DMS153 (cell line): ENCODE measurements around the gene TRAF1.

Experiments used
- DNase-seq: peaks from one replicate; lab custom pipeline; 2025; lab: John Stamatoyannopoulos, UW

The TRAF1 gene

GRCh38 chr9:120869360-120869687 lies 57.3 kb downstream of the TRAF1 start:
- no peak for DNase-seq

- DNase-seq, result peak; percentile 97
Measured at GRCh38 chr9:120868676-120869359, 57.8 kb downstream of the TRAF1 start.

- no peak for DNase-seq
Measured at GRCh38 chr9:120868339-120868675, 58.3 kb downstream of the TRAF1 start.

GRCh38 chr9:120867676-120868338 lies 58.8 kb downstream of the TRAF1 start:
- no peak for DNase-seq

DNA sequence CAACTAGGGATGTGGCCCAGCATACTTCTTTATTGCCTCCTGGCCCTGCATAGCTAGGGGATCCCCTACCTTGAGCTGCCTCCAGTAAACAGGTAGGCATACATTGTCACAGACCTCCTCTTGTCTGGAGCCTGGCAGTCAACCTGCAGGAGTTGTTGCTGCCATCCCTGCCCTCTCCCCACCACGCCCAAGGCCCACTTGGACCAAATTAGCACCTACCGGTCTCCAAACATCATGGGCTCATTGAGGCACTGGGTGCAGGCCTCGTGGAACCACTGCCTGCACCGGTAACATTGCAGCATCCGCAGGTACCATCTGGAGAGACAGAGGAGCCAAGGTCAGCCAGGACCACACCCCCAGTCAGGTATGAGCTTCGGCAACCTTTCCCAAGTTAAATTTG lies 59.9 kb downstream of the TRAF1 start:
- DNase-seq, result no peak

DNA sequence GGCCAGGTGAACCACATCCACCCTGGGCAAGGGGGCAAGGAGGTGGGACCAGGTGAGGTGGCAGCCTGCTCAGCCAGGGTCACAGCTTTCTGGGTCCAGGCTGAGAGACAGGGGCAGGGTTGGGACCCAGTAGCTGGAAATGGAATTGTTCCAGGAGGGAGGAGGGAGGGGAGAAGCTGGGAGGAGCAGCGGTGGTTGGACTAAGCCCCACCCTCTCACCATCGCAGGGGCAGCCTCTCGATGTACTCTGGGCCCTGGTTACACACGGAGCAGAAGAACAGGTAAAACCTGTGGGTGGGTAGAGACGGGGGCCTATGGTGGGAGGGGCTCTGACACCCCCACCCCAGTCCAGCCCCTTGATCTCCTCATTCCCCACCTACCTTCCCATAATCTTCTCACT lies 60.8 kb downstream of the TRAF1 start:
- no peak for DNase-seq

DNA sequence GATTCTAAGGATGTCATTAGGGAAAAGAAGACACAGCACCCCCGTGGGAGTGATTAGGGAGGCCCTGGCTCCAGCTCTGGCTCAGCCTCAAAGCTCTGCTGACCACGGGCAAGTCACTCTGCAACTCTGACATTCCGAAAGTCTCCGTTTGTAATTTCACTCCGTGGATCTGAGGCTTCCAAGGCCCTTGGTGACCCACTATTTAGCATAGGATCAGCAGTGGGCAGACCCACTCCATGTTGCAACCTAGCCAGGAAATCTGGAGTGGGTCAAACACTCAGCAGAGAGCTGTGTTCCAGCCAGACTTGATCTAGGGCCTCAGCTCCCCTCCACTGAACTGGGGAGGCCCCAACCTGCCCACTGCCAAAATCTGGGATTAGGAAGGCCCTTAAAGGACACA lies 61.4 kb downstream of the TRAF1 start:
- DNase-seq, result no peak

DNA sequence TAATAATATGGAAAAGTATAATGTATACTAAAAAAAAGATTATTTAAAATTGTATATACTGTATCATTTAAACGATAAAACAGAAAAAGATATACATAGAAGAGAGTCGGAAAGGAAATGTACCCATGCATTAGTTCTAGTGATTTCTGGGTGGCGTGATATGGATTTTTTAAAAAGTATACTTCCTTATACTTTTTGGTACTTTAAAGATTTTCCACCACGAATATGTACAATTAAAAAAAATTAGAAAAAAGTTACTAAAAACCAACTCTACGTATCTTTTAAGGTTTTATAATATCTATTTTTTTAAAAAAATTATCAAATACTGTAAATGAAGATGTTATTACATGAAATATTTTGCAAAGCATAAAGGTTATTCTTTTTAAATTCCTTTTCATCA lies 61.9 kb downstream of the TRAF1 start:
- no peak for DNase-seq

DNA sequence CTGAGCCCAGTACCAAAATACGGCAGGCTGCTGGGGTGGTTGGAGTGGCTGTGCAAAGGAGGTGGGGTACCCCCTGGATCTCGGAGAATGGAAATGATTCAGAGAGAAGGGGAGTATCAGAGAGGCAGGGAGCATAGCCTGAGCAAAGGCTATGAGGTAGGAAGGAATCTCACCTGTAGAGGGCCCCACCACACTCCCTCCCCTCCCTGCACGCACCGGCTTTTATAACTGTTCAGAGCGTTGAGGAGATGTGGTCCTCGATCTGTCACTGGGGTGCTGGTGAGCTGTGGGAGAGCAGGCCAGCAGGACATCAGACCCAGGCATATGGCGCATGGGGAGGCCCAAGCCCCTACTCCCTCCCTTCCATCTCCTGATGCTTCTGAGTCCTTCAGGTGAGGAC lies 62.8 kb downstream of the TRAF1 start:
- DNase-seq, result no peak

DNA sequence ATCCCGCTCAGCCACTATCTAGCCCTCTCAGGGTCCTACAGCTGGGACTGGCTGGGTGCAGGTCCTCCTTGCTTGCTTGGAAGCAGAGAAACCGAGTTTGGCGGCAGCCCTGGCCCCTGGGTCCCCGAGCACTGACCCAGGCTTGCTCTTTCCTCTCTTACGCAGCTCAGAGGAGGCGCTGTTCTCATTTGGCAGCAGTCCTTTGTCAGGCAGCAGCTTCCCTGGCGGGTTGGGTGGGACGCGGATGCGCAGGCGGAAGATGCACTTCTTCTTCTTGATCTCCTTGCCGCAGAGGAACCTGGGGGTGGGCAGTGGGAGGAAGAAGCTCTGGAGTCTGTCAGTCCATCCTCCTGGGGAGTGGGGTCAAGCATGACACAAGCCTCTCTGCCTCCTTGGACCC lies 64.1 kb downstream of the TRAF1 start:
- DNase-seq, result no peak

DNA sequence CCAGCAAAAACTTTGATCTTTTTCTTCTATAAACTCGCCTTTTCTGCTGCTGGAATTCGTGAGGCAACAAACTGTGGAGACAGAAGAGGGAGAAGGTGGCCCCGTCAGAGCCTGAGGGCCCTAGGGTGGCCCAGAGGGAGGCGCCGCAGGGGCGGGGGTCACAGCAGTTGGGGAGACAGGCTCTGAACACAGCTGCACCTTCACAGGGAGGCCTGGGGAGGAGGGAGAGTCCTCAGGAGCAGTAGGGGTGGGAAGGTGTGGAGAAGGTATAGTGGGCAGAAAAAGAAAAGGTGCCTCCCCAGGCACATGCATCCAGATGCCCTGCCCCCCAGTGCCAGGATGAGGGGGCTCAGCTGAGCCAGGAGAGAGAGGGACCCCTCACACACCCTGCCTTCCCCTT lies 64.7 kb downstream of the TRAF1 start:
- no peak for DNase-seq

GRCh38 chr9:120860083-120860482 lies 66.5 kb downstream of the TRAF1 start:
- no peak for DNase-seq

- no peak for DNase-seq
Measured at GRCh38 chr9:120859361-120859760, 67.2 kb downstream of the TRAF1 start.

DNA sequence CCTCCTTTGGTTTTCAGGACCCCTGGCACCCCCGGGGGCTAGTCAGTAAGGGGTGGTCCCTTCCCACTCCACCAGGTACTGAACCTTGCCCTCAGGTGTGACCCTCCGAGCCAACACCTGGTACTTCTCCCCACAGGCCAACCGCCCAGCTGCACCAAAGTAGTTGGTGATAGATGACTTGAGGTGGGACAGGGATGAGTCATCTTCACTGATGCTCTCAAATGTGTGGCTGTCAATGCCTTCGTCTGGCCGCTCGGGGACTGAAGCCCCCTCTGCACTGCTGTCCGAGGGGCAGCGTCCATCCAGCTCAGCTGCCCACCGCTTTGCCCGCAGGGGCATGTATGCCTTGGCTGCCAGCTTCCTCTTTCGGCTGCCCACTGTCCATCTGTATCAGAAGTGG lies 68.7 kb downstream of the TRAF1 start:
- no peak for DNase-seq

DNA sequence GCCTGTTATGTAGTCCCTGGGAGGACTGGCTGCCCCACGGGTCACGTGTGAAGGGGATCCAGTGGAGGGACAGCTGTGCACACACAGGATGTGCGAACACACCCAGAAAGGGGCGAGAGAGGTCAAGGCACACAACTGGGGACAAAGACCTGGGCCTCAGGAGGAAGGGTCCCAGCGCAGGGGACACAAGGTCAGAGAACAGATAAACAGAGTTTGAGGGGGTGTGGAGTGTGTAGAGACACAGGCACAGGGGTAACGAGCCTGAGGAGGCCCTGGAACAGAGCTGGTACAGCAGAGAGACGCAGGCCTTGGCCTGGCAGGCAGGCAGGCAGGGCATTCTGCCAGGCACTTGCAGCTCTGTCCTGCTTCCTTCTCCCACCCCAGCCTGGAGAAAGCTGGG lies 69.1 kb downstream of the TRAF1 start:
- DNase-seq, result peak; percentile 46

DNA sequence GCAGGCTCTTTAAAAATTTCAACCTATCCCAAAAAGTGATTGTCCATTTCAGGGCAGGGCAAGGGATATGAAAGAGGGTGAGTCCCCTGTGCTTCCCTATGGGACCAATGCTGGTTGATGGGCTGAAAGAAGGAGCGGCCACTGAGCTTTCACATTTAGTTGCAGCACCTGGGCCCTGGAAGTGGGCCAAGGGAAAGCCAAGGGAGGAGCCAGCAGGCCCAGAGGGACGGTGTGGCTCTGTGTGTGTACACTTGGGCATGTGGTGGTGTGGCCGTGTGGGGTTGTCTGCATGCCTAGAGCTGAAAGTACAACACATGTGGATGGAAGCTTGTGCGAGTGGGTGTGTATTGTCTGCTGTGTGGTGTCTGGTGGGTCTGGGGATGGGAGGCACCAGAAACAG lies 69.9 kb downstream of the TRAF1 start:
- peak; percentile 59 for DNase-seq

- DNase-seq, result no peak
Measured at GRCh38 chr9:120855827-120856670, 70.5 kb downstream of the TRAF1 start.

- no peak for DNase-seq
Measured at GRCh38 chr9:120854596-120855327, 71.8 kb downstream of the TRAF1 start.

GRCh38 chr9:120853198-120853597 lies 73.4 kb downstream of the TRAF1 start:
- no peak for DNase-seq
